IMR-90 (cell line): ENCODE measurements around the gene SUPT3H. TPM values are rescaled to one million over a fixed set of nuclear protein-coding genes. Genes with fewer than 3 reads are reported as not detected.

Experiments used
- ATAC-seq: fragments of 200-7000 bp; cut with Tn5 transposase; 2 replicates; pipeline ENCODE4 v1.9.1; 2020; ENCODE audit warnings: low read depth, mild to moderate bottlenecking, moderate library complexity
- BruUV-seq: library from RNA; stranded (reverse); fragments of 400-500 nt; replicated peaks from 2 replicates; lab custom pipeline; 2021; lab: Mats Ljungman, UMichigan
- CTCF ChIA-PET: fragments of 300-600 bp; formaldehyde crosslinking; extraction: SDS; loops from one replicate; lab custom pipeline; 2021; ENCODE audit warnings: antibody characterized with exemption; lab: Yijun Ruan, JAX
- POLR2A ChIA-PET: fragments of 300-600 bp; sonication (Branson Sonifier 250); formaldehyde crosslinking; loops from one replicate; lab custom pipeline; 2022; ENCODE audit warnings: antibody characterized with exemption; ENCODE audit not compliant: unreplicated experiment; lab: Charles Lee
- DNase-seq: peaks from one replicate; pipeline ENCODE4 v3.0.0; 2013
- H2AFZ ChIP-seq: replicated peaks from 2 replicates; pipeline ENCODE3; 2013; ENCODE audit warnings: low read length, mild to moderate bottlenecking; ENCODE audit not compliant: poor library complexity
- H2AK5ac ChIP-seq: 2 replicates; pipeline ENCODE4 v1.6.1; 2013; ENCODE audit warnings: low read depth, low read length, inconsistent platforms
- H2AK9ac ChIP-seq: replicated peaks from 2 replicates; pipeline ENCODE3; 2013; ENCODE audit warnings: mild to moderate bottlenecking, low read depth, low read length, moderate library complexity; ENCODE audit not compliant: poor library complexity
- H2BK120ac ChIP-seq: 2 replicates; pipeline ENCODE4 v1.6.1; 2013; ENCODE audit warnings: low read depth, low read length, inconsistent platforms
- H2BK15ac ChIP-seq: 3 replicates; pipeline ENCODE4 v1.6.1; 2013; ENCODE audit warnings: low read depth, low read length, inconsistent platforms
- H2BK20ac ChIP-seq: 2 replicates; pipeline ENCODE4 v1.6.1; 2013; ENCODE audit warnings: low read depth, mild to moderate bottlenecking, inconsistent platforms, low read length, moderate library complexity
- H2BK5ac ChIP-seq: 2 replicates; pipeline ENCODE4 v1.6.1; 2013; ENCODE audit warnings: mild to moderate bottlenecking, low read depth, low read length, inconsistent platforms; ENCODE audit not compliant: poor library complexity, severe bottlenecking
- H3K14ac ChIP-seq: replicated peaks from 2 replicates; pipeline ENCODE4 v1.6.1; 2013; ENCODE audit warnings: low read depth, low read length, inconsistent platforms
- H3K18ac ChIP-seq: 2 replicates; pipeline ENCODE4 v1.6.1; 2013; ENCODE audit warnings: low read depth, low read length, control low read depth
- H3K23ac ChIP-seq: 2 replicates; pipeline ENCODE4 v1.6.1; 2013; ENCODE audit warnings: low read depth, low read length, inconsistent platforms
- H3K27ac ChIP-seq: 2 replicates; pipeline ENCODE4 v1.5.1; 2013; ENCODE audit warnings: mild to moderate bottlenecking, control low read depth, low read length; ENCODE audit not compliant: insufficient read depth
- H3K27me3 ChIP-seq: 2 replicates; pipeline ENCODE4 v1.6.1; 2013; ENCODE audit warnings: low read length; ENCODE audit not compliant: control insufficient read depth, insufficient read depth
- H3K36me3 ChIP-seq: 2 replicates; pipeline ENCODE4 v1.6.1; 2013; ENCODE audit warnings: low read length, mixed read lengths; ENCODE audit not compliant: control insufficient read depth, insufficient read depth
- H3K4ac ChIP-seq: 2 replicates; pipeline ENCODE4 v1.6.1; 2013; ENCODE audit warnings: low read depth, low read length, inconsistent platforms
- H3K4me1 ChIP-seq: 2 replicates; pipeline ENCODE4 v1.6.1; 2013; ENCODE audit warnings: low read length, mixed read lengths; ENCODE audit not compliant: control insufficient read depth, insufficient read depth
- H3K4me2 ChIP-seq: 2 replicates; pipeline ENCODE4 v1.6.1; 2013; ENCODE audit warnings: low read depth, mild to moderate bottlenecking, control low read depth, low read length, moderate library complexity
- H3K4me3 ChIP-seq: 2 replicates; pipeline ENCODE4 v1.5.1; 2013; ENCODE audit warnings: low read depth, mild to moderate bottlenecking, control low read depth, low read length, moderate library complexity; ENCODE audit not compliant: insufficient read depth
- H3K56ac ChIP-seq: 2 replicates; pipeline ENCODE4 v1.6.1; 2013; ENCODE audit warnings: low read length, inconsistent platforms; ENCODE audit not compliant: insufficient read depth; ENCODE audit errors: extremely low read depth
- H3K79me1 ChIP-seq, 2 experiments: 2 replicates each; pipeline ENCODE4 v1.6.1; 2013; ENCODE audit warnings: low read length in 2 of 2, inconsistent platforms in 1 of 2, low read depth in 1 of 2
- H3K9ac ChIP-seq: 2 replicates; pipeline ENCODE4 v1.6.1; 2013; ENCODE audit warnings: low read depth, low read length, control low read depth
- H3K9me1 ChIP-seq: 2 replicates; pipeline ENCODE4 v1.6.1; 2013; ENCODE audit warnings: low read length, inconsistent platforms; ENCODE audit not compliant: insufficient read depth
- H3K9me3 ChIP-seq: 2 replicates; pipeline ENCODE4 v1.6.1; 2013; ENCODE audit warnings: low read length; ENCODE audit not compliant: control insufficient read depth, insufficient read depth
- H4K20me1 ChIP-seq: 2 replicates; pipeline ENCODE4 v1.6.1; 2013; ENCODE audit warnings: low read length, inconsistent platforms; ENCODE audit not compliant: insufficient read depth
- H4K5ac ChIP-seq: 2 replicates; pipeline ENCODE4 v1.6.1; 2013; ENCODE audit warnings: mild to moderate bottlenecking, low read depth, low read length, control low read depth
- H4K8ac ChIP-seq, 2 experiments: 2 replicates each; pipeline ENCODE4 v1.6.1; 2013; ENCODE audit warnings: low read depth in 2 of 2, low read length in 2 of 2, control low read depth in 1 of 2, inconsistent platforms in 1 of 2
- H4K91ac ChIP-seq: 2 replicates; pipeline ENCODE4 v1.6.1; 2013; ENCODE audit warnings: low read depth, low read length, inconsistent platforms; ENCODE audit not compliant: insufficient read depth
- CEBPB ChIP-seq: IDR thresholded peaks from 2 replicates; pipeline ENCODE4 v1.6.1; 2012; ENCODE audit warnings: low read depth, low read length, improper control_type of control experiment
- CHD1 ChIP-seq: IDR thresholded peaks from 2 replicates; pipeline ENCODE4 v1.6.1; 2012; ENCODE audit warnings: low read depth, low read length, improper control_type of control experiment
- FOS ChIP-seq: fragments of 150-350 bp; IDR thresholded peaks from 2 replicates; pipeline ENCODE4 v1.6.1; 2016; ENCODE audit warnings: low read depth, low read length
- MAFK ChIP-seq: IDR thresholded peaks from 2 replicates; pipeline ENCODE4 v1.6.1; 2012; ENCODE audit warnings: low read depth, low read length, improper control_type of control experiment
- MAZ ChIP-seq: IDR thresholded peaks from 2 replicates; pipeline ENCODE4 v1.6.1; 2012; ENCODE audit warnings: low read depth, mild to moderate bottlenecking, low read length, improper control_type of control experiment, moderate library complexity, borderline replicate concordance
- MXI1 ChIP-seq: IDR thresholded peaks from 2 replicates; pipeline ENCODE4 v1.6.1; 2012; ENCODE audit warnings: low read depth, mild to moderate bottlenecking, low read length, moderate library complexity, borderline replicate concordance
- WGBS, 2 experiments: methylation state at CpG; one replicate each; pipeline versions ENCODE4 v1.1.5 to v1.1.7; 2013; ENCODE audit warnings: missing lambda C conversion rate in 2 of 2; ENCODE audit not compliant: insufficient read length in 1 of 2; ENCODE audit errors: extremely low coverage in 2 of 2; 5-methylcytosine and 5-hydroxymethylcytosine counted together
- dilution Hi-C: fragments of 300-500 bp; cut with HindIII; formaldehyde crosslinking; loops from one replicate; pipeline ENCODE4 v1.14.3; 2018; ENCODE audit warnings: low sequenced_read_pairs; ENCODE audit not compliant: unreplicated experiment
- in situ Hi-C: fragments of 300-500 bp; cut with MboI; formaldehyde crosslinking; loops from 3 replicates; pipeline ENCODE4 v1.14.3; 2019; ENCODE audit warnings: low sequenced_read_pairs, inconsistent platforms, mixed read lengths
- intact Hi-C: fragments of 100-400 bp; cut with micrococcal nuclease; formaldehyde crosslinking; loops from 2 replicates; pipeline ENCODE4 v1.10.0; 2022
- polyA plus RNA-seq, 3 experiments: library from polyadenylated mRNA; depleted of rRNA; stranded (reverse); fragments of >200 nt; gene quantifications; 2 replicates each; pipeline ENCODE4 v1.2.3, GENCODE V29; 2012; ENCODE audit warnings: low replicate concordance in 1 of 3
- total RNA-seq: library from RNA; depleted of rRNA; stranded (reverse); fragments of >200 nt; gene quantifications from 2 replicates; pipeline ENCODE4 v1.2.3, GENCODE V29; 2012
- TF ChIP-seq, protein P1 (sequence below): conservative IDR thresholded peaks from 2 replicates; pipeline ENCODE4 v1.5.1; 2012; ENCODE audit warnings: mild to moderate bottlenecking, low read depth, low read length, improper control_type of control experiment

The SUPT3H gene
- total and polyA plus RNA-seq, 2 of the 4 experiments (the other 2 are of a cell fraction) = 4.5 to 5.0 TPM

DNA sequence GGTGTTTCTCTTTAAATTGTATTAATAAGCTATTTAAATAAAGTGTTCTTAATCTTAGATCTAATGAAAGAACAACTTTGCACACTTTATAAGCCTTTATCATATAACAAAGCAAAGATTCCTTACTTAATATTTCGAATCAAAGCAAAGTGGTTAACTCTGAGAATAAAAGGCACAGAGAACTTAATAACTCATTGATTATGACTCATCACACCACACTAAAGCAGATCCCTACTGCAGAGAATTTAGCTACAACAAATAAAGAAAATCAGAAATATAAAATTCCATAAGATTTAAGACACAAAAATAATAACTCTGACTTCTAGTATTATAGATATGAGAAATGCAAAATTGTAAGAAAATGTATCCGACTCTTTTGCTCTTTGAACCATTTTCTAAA lies 185.2 kb downstream of the SUPT3H start:
- Histone ChIP-seq H3K79me1 (no peaks in the 10 kb centered on the region), H4K8ac (no peak overlapping the region), H3K27ac (no peak overlapping the region), H3K4me1 (no peaks in the 10 kb centered on the region), H3K4me3 (no peak overlapping the region), H2AK5ac (no peak overlapping the region), H3K9ac (no peak overlapping the region), H3K14ac (no peak overlapping the region), H4K91ac (no peak overlapping the region), H4K20me1 (no peaks in the 10 kb centered on the region), H3K56ac (no peak overlapping the region), H2BK20ac (no peak overlapping the region), H2AFZ (no peak overlapping the region), H2BK120ac (no peak overlapping the region), H3K4ac (no peak overlapping the region), H2BK5ac (no peak overlapping the region), H3K27me3 (no peaks in the 10 kb centered on the region), H3K9me1 (no peaks in the 10 kb centered on the region), H3K18ac (no peak overlapping the region), H2AK9ac (no peak overlapping the region), H3K4me2 (no peak overlapping the region), H4K5ac (no peak overlapping the region), H3K9me3 (no peaks in the 10 kb centered on the region), H2BK15ac (no peak overlapping the region), H3K23ac (no peak overlapping the region), H3K36me3 (no peaks in the 10 kb centered on the region)
- ATAC-seq = no peak
- dilution Hi-C loops (no loop called here), intact Hi-C loops (no loop called here), in situ Hi-C loops (no loop called here)
- POLR2A ChIA-PET = no interaction called here
- TF ChIP-seq MAFK = no peak
- TF ChIP-seq, protein P1, sequence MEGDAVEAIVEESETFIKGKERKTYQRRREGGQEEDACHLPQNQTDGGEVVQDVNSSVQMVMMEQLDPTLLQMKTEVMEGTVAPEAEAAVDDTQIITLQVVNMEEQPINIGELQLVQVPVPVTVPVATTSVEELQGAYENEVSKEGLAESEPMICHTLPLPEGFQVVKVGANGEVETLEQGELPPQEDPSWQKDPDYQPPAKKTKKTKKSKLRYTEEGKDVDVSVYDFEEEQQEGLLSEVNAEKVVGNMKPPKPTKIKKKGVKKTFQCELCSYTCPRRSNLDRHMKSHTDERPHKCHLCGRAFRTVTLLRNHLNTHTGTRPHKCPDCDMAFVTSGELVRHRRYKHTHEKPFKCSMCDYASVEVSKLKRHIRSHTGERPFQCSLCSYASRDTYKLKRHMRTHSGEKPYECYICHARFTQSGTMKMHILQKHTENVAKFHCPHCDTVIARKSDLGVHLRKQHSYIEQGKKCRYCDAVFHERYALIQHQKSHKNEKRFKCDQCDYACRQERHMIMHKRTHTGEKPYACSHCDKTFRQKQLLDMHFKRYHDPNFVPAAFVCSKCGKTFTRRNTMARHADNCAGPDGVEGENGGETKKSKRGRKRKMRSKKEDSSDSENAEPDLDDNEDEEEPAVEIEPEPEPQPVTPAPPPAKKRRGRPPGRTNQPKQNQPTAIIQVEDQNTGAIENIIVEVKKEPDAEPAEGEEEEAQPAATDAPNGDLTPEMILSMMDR = no peak
- no peak for TF ChIP-seq MAZ
- TF ChIP-seq CHD1 = no peak
- TF ChIP-seq MXI1 = no peak
- TF ChIP-seq FOS = peak; percentile 59; the same call in 1 of the 2 replicates
- no peak for TF ChIP-seq CEBPB
- no CpG with 5 or more reads among the region's 2 CpGs for WGBS, 2 experiments
- BruUV-seq = no TSS peak
- CTCF ChIA-PET = no interaction called here
- DNase-seq = peak; percentile 25
